NCI-H2029 (cell line): Measurements from ENCODE around the gene MGLL.
A peak's percentile ranks its signal among the peaks of the same experiment; 100 is the strongest.

Source experiments
- DNase-seq: peaks from one replicate; lab custom pipeline; 2025; lab: John Stamatoyannopoulos, UW

The MGLL gene

GRCh38 chr3:127741246-127741645 lies 81.1 kb downstream of the MGLL start:
- no peak for DNase-seq

GRCh38 chr3:127740136-127740915 lies 82.0 kb downstream of the MGLL start:
- DNase-seq: no peak

DNA sequence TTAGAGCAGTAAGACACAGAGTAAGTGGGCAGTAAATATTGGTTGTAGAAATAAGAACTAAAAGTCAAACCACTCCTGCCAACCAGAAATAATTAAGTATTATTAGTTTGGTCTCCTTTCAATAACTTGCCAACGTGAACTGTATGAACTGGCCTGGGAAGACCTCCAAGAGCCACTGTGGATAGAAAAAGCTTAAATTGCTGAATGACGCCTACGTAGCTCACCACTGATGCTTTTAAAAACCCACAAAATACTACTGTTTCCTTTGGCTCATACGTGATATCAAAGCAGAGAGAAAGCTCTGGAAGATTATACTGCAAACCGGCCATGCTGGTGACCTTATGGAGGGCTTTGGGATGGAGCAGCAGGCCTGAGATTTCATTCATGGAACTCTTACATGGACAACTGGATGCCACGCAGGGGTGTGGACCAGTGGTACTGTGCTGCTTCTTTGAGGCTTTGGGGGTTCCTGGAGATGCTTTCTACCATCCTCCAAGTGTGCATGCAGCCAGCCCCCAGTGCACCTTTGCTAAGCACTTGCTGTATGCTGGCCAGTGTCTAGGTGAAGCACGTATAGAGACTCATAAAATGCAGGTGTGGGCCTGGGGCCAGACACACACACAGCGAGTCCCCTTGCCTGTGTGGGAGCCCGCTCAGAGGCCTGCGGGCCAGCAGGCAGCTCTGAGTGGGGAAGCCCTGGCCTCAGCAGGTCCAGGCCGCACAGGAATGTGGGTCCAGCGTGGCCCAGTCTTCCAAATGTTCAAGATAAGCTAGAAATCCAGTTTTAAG lies 82.8 kb downstream of the MGLL start:
- no peak for DNase-seq

DNA sequence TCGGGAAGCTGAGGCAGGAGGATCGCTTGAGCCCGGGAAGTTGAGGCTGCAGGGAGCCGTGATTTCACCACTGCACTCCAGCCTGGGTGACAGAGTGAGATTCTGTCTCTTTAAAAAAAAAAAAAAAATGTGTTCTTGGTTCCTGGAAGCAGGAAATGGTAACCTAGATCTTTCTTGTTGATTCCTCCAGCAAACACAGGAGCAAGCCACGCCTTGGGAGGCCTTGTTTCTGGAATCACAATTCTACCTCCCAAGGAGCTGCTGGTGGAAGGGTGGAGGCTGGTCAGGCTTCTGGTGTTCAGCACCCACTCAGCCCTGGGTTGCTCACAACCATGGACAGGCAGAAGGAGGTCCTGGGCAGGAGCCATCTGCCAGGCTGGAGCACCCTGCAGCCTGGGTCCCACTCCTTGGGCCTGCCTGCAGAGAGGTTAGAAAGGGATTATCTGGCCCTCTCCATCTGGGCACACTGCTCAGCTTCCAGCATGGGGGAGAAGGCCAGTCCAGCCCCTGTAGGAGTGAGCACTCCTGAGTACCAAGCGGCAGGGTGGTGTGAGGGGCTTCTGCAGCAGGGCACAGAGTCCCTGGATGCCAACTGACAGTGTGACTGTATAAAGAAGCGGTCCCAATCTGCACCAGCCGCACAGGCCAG lies 84.0 kb downstream of the MGLL start:
- peak; percentile 21 for DNase-seq

- no peak for DNase-seq
Observed at GRCh38 chr3:127736801-127737539, 85.3 kb downstream of the MGLL start.

DNA sequence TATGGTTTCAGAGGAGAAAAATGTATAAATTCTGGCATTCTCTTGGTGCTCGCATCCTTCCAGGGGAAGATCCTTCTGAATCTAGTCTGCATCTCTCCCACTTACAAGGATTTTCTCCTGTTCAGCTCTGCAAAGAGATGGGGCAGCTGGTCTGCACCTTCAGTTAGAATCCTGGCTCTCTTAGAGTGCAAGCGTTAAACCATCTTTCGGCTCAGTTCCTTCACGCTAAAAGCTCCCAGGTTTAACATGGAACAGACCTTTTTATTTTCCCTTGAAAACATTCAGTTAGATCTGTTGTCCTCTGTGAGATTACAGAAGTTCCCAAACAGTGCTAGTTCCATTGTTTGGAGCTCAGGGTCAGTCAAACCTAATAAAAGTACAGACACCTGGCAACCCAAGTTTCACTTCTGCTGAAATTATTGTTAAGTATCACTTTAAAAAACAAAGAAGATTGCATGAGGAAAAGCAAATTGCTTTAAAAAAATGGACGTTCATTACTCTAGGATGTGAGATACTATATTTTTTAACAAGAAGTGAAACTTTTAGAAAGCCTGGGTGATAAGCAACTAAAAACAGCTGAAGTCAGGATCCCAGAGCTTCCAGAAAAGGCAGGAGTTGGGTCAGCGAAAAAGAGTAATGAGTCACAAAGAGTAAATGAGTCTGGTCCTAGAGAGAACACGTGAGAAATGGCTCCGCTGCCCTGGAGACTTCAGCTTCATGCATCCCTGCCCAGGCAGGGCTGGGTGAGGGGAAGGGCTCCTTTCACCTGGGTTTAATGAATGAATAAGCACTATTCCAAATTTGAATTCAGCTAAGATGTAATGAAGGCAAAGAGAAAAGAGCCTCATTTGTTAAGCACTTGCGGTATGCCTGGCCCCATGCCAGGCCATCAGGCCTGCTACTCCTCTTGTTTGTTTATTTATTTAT lies 86.3 kb downstream of the MGLL start:
- DNase-seq: no peak

DNA sequence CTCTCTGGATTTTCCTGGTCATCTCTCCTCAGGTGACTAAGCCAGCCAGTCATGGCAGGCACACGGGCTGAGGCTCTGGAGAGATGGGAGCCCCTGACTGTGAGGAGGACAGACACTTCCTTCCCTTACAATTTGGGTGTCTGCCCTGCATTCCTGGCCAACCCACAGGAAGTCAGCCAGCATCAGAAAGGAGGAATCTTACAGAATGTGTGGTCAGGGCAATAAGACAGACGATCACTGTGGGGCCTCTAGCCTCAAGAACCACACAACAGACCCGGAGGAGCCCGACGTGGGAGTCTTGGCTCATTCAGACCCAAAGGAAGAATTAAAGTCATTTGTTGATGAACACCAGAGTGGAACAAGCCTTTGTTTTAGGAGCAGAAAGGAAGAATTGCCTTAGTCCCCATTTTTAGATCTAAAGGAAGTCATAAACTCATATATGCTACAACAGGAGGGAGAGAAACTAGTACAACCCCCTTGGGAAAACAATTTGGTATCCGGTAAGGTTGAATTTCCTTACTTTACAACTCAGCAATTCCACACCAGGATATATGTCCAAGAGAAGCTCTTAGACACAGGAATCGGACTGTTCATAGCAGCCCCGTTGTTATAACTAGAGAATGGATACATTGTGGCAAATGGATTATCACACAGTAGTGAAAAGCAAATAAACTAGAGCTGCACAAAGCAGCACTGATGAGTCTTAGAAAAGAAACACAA lies 87.4 kb downstream of the MGLL start:
- no peak for DNase-seq

GRCh38 chr3:127734181-127734720 lies 88.1 kb downstream of the MGLL start:
- DNase-seq: no peak

GRCh38 chr3:127733781-127734180 lies 88.5 kb downstream of the MGLL start:
- no peak for DNase-seq

DNA sequence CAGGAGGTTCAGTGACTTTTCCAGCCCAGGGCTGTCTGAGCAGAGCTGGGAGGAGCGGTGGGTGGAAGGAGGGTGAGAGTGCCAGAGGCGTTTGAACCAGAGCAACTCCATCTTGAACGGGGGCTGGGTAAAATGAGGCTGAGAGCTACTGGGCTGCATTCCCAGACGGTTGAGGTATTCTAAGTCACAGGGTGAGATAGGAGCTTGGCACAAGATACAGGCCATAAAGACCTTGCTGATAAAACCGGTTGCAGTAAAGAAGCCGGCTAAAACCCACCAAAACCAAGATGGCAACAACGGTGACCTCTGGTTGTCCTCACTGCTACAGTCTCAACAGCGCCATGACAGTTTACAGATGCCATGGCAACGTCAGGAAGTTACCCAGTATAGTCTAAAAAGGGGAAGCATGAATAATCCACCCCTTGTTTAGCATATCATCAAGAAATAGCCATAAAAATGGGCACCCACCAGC lies 89.4 kb downstream of the MGLL start:
- DNase-seq: no peak

- DNase-seq: no peak
Observed at GRCh38 chr3:127732303-127732702, 90.0 kb downstream of the MGLL start.

GRCh38 chr3:127731546-127732289 lies 90.6 kb downstream of the MGLL start:
- no peak for DNase-seq

DNA sequence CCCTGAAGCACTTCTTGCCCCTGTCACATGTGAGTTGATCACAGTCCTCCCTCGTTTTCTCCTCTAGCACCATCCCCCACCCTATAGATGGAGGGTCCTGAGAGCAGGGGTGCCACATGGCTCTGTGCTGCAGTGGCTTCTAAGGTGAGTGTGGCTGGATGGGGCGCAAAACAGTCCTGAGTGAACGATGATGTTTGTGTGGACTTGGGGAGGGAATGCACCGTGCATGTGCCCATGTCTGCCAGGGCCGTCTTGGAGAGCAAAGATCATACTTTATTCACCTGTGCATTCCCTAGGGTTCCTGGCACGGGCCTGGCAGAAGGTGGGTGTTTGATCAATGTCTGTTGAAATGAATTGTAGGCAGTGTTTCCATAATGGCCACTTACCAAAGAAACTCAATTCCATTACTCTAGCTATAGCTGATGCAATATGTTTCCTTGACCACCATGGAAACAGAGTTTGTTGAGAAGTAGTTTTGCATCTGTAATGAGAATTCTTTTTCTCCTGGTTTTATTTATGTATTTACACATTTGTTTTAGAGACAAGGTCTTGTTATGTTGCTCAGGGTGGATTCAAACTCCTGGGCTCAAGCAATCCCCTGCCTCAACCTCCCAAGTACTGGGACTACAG lies 91.5 kb downstream of the MGLL start:
- no peak for DNase-seq

GRCh38 chr3:127730171-127730570 lies 92.1 kb downstream of the MGLL start:
- no peak for DNase-seq

GRCh38 chr3:127729556-127730056 lies 92.7 kb downstream of the MGLL start:
- DNase-seq: peak; percentile 23

- no peak for DNase-seq
Observed at GRCh38 chr3:127728417-127729015, 93.8 kb downstream of the MGLL start.

DNA sequence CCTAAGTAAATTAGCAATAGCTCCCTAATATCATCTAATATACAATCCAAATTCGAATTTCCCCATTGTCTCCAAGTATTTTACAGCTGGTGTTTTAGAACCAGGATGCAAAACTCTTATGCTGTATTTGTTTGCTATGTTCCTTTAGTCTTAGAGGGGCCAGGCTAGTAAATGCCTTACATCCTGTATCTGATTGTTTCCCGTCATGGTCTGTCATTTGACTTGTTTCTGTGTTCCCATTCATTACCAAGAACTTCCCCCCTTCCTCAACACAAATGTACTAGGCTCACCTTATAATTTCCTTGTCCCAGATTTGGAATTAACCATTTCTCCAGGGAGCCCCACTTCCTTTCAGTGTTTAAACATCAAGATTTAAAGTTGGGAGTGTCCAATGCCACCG lies 95.4 kb downstream of the MGLL start:
- DNase-seq: no peak

- no peak for DNase-seq
Observed at GRCh38 chr3:127723011-127723567, 99.2 kb downstream of the MGLL start.
